Umbilical cord (tissue), 2 donors: ENCODE data around the gene MTO1. TPM values are rescaled to one million over a fixed set of nuclear protein-coding genes. Genes with fewer than 3 reads are reported as not detected.
"Not testable (repeated sequence)": the region's sequence is repeated elsewhere in the genome, so short reads cannot be mapped to it uniquely, and the experiment has no call there.

Experiments used
- DNase-seq: peaks from one replicate; pipeline ENCODE4 v3.0.0-alpha.2; 2015; ENCODE audit warnings: low spot score
- total RNA-seq: library from RNA; depleted of rRNA; stranded (reverse); fragments of >200 nt; gene quantifications from one replicate; pipeline ENCODE4 v1.2.3, GENCODE V29; 2014; ENCODE audit warnings: low replicate concordance; ENCODE audit not compliant: insufficient read depth

MTO1 gene
- total RNA-seq, 1 donor from 2014 or later: 18.5 TPM

DNA sequence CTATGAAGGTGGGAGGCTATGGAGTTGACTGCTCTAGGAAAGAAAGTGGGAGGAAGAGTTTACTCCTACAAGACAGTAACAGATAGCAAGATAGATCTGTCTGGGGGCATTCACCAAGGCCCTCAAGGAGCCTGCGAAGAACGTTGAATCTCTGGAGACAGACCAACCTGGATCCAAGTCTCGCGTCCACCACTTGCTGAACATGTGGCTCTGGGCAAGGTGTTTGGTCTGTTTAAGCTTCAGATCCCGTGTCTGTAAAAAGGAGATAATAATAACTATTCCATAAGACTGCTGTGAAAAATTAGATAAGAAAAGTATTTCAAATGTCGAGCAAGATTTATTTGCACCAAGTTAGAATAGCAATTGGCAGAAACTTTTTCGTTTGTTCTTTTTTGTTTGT lies 67.4 kb downstream of the MTO1 start:
- DNase-seq: no peak

DNA sequence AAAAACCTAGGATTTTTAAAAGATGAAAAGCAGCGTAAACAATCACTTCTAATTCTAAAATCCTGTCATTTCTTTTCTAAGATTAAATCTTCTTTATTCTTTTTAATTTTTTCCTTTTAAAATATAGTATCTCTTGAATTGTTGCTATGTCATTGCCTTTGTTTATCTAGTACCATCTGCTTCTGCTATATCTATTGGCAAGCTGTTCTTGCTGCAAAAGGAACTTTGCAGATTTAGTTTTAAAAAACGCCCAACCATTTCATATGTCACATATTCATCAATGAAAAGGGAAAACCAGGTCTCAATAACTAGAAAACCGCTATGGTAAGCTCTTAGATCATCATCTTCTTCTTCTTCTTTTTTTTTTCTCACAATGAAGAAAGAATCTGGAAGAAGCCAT lies 70.8 kb downstream of the MTO1 start:
- no peak for DNase-seq

DNA sequence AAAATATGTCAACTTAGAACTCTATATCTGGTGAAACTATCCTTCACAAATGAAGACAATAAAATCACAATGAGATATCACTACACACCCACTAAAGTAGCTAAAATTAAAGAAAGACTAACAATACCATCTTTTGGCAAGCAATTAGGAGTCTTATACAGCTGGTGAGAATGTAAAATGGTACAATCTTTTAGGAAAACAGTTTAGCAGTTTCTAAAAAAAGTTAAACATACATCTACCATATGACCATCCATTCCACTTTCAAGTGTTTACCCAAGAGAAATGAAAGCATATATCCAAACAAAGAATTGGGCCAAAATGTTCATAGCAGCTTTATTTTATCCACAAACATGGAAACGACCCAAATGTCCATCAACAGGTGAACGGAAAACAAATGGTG lies 73.1 kb downstream of the MTO1 start:
- DNase-seq: no peak

DNA sequence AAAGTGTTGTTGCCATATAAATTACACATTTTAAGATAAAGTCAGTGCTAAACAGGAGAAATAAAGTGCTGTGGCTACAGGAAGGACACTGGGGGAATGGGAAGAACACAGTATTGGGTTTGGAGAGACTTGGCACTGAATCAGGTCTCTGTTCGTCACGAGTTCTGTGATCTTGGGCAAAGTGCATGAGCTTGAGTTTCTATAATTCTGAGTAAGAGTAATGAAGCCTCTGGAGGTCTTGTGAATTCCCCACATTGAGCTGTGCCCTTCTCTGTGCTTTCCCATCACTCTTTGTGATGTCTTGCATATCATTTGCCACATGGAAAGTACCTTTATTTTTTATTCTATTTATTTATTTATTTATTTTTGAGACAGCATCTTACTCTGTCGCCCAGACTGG lies 76.1 kb downstream of the MTO1 start:
- DNase-seq: no peak

DNA sequence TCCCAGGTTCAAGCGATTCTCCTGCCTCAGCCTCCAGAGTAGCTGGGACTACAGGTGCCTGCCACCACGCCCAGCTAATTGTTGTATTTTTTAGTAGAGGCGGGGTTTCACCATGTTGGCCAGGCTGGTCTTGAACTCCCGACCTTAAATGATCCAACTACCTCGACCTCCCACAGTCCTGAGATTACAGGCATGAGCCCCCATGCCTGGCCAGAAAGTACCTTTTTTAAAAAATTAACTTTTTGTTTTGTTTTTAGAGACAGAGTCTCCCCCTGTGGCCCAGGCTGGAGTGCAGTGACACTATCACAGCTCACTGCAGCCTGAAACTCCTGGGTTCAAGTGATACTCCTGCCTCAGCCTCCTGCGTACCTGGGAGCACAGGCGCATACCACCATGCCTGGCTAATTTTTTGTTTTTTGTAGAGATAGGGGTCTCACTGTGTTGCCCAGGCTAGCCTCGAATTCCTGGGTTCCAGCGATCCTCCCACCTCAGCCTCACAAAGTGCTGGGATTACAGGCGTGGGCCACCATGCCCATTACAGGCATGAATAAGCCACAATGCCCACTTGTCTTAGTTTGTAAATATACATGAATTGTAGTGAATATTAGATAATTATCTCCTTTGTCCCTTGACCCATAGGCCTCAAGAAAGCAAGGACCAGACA lies 76.7 kb downstream of the MTO1 start:
- no peak for DNase-seq

DNA sequence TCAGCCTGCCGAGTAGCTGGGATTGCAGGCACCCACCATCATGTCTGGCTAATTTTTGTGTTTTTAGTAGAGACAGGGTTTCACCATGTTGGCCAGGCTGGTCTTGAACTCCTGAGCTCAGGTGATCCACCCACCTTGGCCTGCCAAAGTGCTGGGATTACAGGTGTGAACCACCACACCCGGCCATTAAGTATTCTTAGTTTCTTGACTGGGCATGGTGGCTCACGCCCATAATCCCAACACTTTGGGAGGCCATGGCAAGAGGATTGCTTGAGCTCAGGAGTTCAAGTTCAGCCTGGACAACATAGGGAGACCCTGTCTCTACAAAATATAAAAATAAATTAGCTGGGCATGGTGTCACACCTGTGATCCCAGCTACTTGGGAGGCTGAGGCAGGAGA lies 80.9 kb downstream of the MTO1 start:
- not testable (repeated sequence) for DNase-seq

DNA sequence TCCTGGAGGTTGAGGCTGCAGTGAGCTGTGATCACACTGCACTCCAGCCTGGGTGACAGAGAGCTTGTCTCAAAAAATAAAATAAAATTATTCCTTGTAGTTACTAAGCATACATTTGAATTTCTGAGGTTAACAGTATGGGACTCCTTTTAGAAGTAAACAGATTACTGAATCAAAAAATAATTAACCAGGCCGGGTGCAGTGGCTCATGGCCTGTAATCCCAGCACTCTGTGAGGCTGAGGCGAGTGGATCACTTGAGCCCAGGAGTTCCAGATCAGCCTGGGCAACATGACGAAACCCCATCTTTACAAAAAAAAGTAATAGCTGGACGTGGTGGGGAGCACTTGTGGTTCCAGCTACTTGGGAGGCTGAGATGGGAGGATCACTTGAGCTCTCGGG lies 81.4 kb downstream of the MTO1 start:
- no peak for DNase-seq

DNA sequence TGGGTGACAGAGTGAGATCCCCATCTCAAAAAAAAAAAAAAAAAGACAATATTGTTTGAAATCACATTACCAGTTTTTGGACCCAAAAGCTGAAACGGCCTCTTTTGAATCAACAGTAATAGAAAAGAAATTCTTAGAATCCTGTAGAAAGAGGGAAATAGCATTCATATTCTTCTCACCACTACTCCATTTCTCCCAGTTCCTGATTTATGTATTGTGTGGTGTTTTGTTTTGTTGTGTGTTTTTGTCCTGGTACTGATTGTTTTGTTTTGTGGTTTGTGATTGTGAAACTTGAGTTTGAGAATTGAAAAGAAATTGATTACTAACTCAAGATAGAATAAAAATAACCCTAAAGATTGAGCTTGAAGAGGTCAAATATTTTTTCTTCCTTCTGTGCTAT lies 85.5 kb downstream of the MTO1 start:
- no peak for DNase-seq

DNA sequence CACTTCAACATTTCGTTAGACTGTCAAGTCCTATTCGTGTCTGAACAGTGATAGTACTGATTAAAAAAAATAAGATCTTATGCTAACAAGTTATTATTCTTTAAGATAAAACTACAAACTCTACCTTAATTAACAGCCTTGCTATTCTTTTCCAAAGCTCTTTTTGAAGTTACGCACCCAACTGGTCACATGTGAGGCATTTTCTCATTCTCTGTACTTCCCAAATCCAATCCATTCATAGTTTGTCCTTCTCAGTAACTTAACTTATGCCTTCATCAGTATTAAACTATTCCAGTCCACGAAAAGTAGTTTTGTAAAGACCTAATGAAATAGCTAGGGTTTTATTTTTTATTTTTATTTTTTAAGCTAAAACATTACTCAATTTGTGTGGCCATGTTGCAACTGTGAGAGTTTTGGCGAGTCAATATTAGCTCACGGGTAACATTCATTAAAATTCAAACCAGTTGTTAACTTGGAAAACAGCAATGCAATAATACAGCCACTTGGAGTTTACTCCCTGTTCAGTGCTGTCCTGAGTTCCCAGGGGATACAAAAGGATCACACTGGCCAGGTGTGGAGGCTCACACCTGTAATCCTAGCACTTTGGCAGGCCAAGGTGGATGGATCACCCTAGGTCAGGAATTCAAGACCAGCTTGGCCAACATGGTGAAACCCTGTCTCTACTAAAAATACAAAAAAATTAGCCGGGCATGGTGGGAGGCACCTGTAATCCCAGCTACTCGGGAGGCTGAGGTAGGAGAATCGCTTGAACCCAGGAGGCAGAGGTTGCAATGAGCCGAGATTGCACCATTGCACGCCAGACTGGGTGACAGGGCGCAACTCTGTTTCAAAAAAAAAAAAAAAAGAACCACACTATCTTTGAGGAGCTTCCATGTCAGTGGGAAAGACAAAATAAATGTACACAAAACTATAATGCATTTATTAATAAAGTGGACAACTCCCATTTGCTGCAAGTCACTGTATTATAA lies 87.2 kb downstream of the MTO1 start:
- no peak for DNase-seq

DNA sequence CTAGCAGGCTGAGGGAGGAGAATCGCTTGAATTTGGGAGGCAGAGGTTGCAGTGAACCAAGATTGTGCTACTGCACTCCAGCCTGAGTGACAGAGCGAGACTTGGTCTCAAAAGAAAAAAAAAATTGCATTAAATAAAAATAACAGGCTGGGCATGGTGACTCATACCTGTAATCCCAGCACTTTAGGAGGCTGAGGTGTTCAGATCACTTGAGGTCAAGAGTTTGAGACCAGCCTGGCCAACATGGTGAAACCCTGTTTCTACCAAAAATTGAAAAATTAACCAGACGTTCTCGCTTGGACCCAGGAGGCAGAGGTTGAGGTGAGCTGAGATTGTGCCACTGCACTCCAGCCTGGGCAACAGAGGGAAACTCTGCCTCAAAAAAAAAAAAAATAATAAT lies 89.6 kb downstream of the MTO1 start:
- not testable (repeated sequence) for DNase-seq

DNA sequence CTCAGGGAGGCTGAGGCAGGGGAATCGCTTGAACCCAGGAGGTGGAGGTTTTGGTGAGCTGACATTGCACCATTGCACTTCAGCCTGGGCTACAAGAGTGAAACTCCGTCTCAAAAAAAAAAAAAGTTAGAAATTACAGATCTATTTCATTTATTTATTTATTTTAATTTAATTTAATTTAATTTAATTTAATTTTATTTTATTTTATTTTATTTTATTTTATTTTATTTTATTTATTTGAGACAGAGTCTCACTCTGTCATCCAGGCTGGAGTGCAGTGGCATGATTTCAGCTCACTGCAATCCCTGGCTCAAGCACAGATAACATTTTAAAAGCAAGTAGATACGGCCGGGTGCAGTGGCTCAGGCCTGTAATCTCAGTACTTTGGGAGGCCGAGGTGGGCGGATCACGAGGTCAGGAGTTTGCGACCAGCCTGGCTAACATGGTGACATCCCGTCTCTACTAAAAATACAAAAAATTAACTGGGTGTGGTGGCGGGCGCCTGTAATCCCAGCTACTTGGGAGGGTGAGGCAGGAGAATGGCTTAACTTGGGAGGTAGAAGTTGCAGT lies 93.9 kb downstream of the MTO1 start:
- DNase-seq: not testable (repeated sequence)

DNA sequence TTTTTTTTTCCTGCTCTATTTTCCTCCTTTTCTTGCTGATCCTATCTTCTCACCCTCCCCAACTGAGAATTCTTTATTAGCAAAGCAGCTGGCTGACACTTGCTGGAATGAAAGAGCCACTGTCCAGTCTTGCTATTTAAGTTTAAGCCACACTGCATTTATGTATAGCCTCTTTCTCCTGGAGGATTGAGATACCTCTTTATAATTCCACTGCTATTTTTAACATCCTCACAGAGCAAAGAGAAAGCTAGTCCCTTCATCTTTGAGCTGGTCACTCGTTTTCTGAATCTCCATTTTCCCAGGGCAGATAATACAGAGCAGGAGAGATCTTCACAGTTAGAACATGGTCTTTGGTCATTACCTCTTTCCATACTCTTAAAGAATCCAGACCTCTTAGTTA lies 95.3 kb downstream of the MTO1 start:
- no peak for DNase-seq

Other genes starting within 250 kb of the MTO1 start
- not detected for gene KHDC1L, start 236.2 kb upstream of the MTO1 start, total RNA-seq
- 8.9 TPM for gene KHDC1, start 198.5 kb upstream of the MTO1 start, total RNA-seq
- gene DPPA5, start 107.5 kb upstream of the MTO1 start, total RNA-seq: not detected
- not detected for gene KHDC3L, start 99.1 kb upstream of the MTO1 start, total RNA-seq
- gene OOEP, start 91.8 kb upstream of the MTO1 start, total RNA-seq: not detected
- gene DDX43, start 66.9 kb upstream of the MTO1 start, total RNA-seq: 2.6 TPM
- 13.0 TPM for gene CGAS, start 9.4 kb upstream of the MTO1 start, total RNA-seq
- gene EEF1A1, start 59.3 kb downstream of the MTO1 start, total RNA-seq: 18,956 TPM
- gene SLC17A5, start 192.3 kb downstream of the MTO1 start, total RNA-seq: 52.0 TPM
- gene CD109, start 234.5 kb downstream of the MTO1 start, total RNA-seq: 37.6 TPM